ENCODE results near the gene TLDC2. TPM values are rescaled to one million over a fixed set of nuclear protein-coding genes. Genes with fewer than 3 reads are reported as not detected.

The TLDC2 gene
- total RNA-seq, 2 experiments from 2014 or later = not detected

DNA sequence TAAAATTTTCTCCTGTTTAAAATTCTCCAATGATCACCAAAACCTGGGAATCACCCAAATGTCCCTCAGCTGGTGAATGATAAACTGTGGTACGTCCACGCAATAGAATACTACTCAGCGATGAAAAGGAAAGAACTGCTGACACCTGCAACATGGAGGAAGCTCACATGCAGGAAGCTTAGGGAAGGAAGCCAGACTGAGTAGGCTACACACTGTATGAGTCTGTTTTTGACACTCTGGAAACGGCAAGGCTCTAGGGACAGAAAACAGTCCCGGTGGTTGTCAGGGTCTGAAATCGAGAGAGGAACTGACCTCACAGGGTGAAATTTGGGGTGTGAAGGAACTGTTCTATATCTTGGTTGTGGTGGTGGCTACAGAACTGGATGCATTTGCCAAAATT lies 25.2 kb upstream of the TLDC2 start:
- Mint-ChIP-seq H3K27ac (no peak overlapping the region), H3K27me3 (no peaks in the 10 kb centered on the region), H3K36me3 (ENCODE audit: low read depth) (no peaks in the 10 kb centered on the region), H3K4me1 (no peaks in the 10 kb centered on the region), H3K4me3 (no peak overlapping the region), H3K9me3 (ENCODE audit: low read depth) (no peaks in the 10 kb centered on the region)
- POLR2A ChIA-PET = no interaction called here
- intact Hi-C loops (cut with DNase I, micrococcal nuclease) = no loop called here
- ATAC-seq (no peak), DNase-seq (no peak)
- CTCF ChIA-PET = interaction anchor here (0.6 kb wide), 1 partner anchor 282 kb away, joined by 3 read pairs; no protein-coding TSS in a partner anchor

GRCh38 chr20:36851490-36851889 lies 24.4 kb upstream of the TLDC2 start:
- DNase-seq (no peak), ATAC-seq (no peak)
- intact Hi-C loops (cut with DNase I, micrococcal nuclease) = no loop called here
- ChIA-PET POLR2A (no interaction called here), CTCF (no interaction called here)
- H3K4me3 Mint-ChIP-seq = no peak overlapping the region
- no peaks in the 10 kb centered on the region for H3K9me3 Mint-ChIP-seq (ENCODE audit: low read depth)
- H3K27me3 Mint-ChIP-seq = no peaks in the 10 kb centered on the region
- no peak overlapping the region for H3K27ac Mint-ChIP-seq
- H3K36me3 Mint-ChIP-seq (ENCODE audit: low read depth) = no peaks in the 10 kb centered on the region
- peaks cover 7% of the 10 kb centered on the region for H3K4me1 Mint-ChIP-seq

GRCh38 chr20:36852187-36852586 lies 23.8 kb upstream of the TLDC2 start:
- ChIA-PET CTCF (interaction anchor here (0.6 kb wide), 1 partner anchor 655 kb away, joined by 4 read pairs; no protein-coding TSS in a partner anchor), POLR2A (no interaction called here)
- Mint-ChIP-seq H3K36me3 (ENCODE audit: low read depth) (no peaks in the 10 kb centered on the region), H3K27ac (no peak overlapping the region), H3K4me1 (peaks cover 14% of the 10 kb centered on the region), H3K27me3 (no peaks in the 10 kb centered on the region), H3K9me3 (ENCODE audit: low read depth) (no peaks in the 10 kb centered on the region), H3K4me3 (no peak overlapping the region)
- DNase-seq = no peak
- intact Hi-C loops (cut with DNase I, micrococcal nuclease) = no loop called here
- ATAC-seq = no peak

DNA sequence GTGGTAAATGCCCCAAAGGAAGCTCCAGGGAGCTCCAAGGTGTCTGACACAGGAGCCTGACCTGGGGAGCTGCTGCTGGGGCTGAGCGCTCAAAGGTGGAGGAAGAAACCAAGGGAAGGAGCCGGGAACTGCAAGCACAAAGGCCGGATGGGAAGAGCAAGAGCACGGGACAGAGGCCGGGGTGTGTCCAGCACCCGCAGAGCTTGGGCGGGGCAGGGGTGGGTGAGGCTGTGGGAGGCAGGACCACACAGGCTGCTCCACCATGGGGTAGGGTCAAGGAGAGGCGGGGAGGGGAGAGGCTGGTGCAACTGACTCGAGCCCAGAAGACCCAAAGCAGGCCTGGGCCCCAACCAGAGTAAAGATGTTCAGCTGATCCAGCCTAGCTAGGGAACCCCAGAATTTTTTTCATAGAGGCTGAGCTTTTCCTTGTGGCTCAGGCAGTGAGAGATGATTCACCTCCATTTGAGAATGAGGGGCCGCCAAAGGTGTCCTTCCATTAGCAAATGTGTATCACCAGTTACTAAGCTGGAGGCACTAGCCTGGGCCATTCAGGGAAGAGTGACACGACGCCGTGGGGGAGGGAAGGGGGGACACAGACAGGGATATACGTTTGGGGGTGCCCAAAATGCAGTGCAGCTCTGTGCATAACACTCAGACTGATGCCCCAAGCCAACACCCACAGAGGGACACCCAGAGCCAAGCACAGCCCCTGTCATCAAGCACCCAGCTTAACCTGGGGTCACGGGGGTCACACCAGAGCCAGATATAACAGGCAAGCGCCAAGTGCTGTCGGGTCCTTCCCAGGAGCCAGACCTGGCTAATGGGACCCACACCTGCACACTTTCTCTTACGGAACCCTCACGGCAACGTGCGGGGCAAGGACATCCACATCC lies 21.3 kb upstream of the TLDC2 start:
- ChIA-PET POLR2A (interaction anchor here (0.7 to 0.8 kb wide), 2 partner anchors 11 to 65 kb away, joined by 3 read pairs; no protein-coding TSS in a partner anchor), CTCF (interaction anchor here (0.7 to 2.6 kb wide), 8 partner anchors 14 to 122 kb away, joined by 3 to 10 read pairs (median 4); partner anchors contain the start of gene DSN1)
- Mint-ChIP-seq H3K9me3 (ENCODE audit: low read depth) (no peaks in the 10 kb centered on the region), H3K27ac (no peak overlapping the region), H3K4me1 (peaks cover 18% of the 10 kb centered on the region), H3K4me3 (no peak overlapping the region), H3K36me3 (ENCODE audit: low read depth) (no peaks in the 10 kb centered on the region), H3K27me3 (no peaks in the 10 kb centered on the region)
- ATAC-seq = no peak
- intact Hi-C loops (cut with DNase I, micrococcal nuclease) = no loop called here
- DNase-seq = no peak

- ATAC-seq (no peak), DNase-seq (no peak)
- Mint-ChIP-seq H3K27ac (no peak overlapping the region), H3K4me1 (peaks cover 18% of the 10 kb centered on the region), H3K27me3 (no peaks in the 10 kb centered on the region), H3K9me3 (ENCODE audit: low read depth) (no peaks in the 10 kb centered on the region), H3K4me3 (no peak overlapping the region), H3K36me3 (ENCODE audit: low read depth) (no peaks in the 10 kb centered on the region)
- ChIA-PET POLR2A (interaction anchor here (0.5 to 0.8 kb wide), 2 partner anchors 20 to 64 kb away, joined by 3 read pairs; no protein-coding TSS in a partner anchor), CTCF (interaction anchor here (0.7 to 2.6 kb wide), 5 partner anchors 20 to 122 kb away, joined by 3 to 10 read pairs (median 4); partner anchors contain the start of gene DSN1)
- intact Hi-C loops (cut with DNase I, micrococcal nuclease) = no loop called here
Measured at GRCh38 chr20:36855241-36855657, 20.7 kb upstream of the TLDC2 start.

DNA sequence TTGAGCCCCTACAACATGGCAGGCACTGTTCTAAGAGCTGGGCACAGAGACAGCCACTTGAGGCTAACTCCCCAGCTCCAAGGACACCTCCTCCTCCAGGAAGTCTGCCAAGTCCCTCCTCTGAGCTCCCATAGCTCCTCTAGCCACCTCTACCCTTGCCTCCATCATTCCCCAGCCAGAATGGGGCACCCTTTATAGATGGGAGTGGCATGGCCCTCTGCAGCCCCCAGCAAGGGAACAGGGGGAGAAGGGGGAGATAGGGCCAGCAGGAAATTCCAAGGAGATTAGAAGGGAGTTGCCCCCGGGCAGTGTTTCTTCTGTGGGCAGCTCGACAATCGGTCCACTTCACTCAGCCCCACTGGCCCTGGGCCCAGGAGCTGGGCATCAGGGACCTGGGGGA lies 19.7 kb upstream of the TLDC2 start:
- H3K4me3 Mint-ChIP-seq = no peak overlapping the region
- intact Hi-C loops (cut with DNase I, micrococcal nuclease) = no loop called here
- no peaks in the 10 kb centered on the region for H3K9me3 Mint-ChIP-seq (ENCODE audit: low read depth)
- H3K27me3 Mint-ChIP-seq = peaks cover under 1% of the 10 kb centered on the region
- CTCF ChIA-PET = interaction anchor here (0.7 to 2.6 kb wide), 3 partner anchors 21 to 48 kb away, joined by 3 to 10 read pairs (median 8); no protein-coding TSS in a partner anchor
- DNase-seq (no peak), ATAC-seq (no peak)
- POLR2A ChIA-PET = no interaction called here
- H3K36me3 Mint-ChIP-seq (ENCODE audit: low read depth) = no peaks in the 10 kb centered on the region
- H3K27ac Mint-ChIP-seq = no peak overlapping the region
- peaks cover 18% of the 10 kb centered on the region for H3K4me1 Mint-ChIP-seq

- Mint-ChIP-seq H3K36me3 (ENCODE audit: low read depth) (no peaks in the 10 kb centered on the region), H3K27ac (peak overlapping the region; percentile 26)
Measured at GRCh38 chr20:36856691-36857635, 19.0 kb upstream of the TLDC2 start.

GRCh38 chr20:36859282-36859555 lies 16.7 kb upstream of the TLDC2 start:
- Mint-ChIP-seq H3K27me3 (peaks cover 8% of the 10 kb centered on the region), H3K36me3 (ENCODE audit: low read depth) (no peaks in the 10 kb centered on the region), H3K4me1 (peaks cover 18% of the 10 kb centered on the region), H3K27ac (no peak overlapping the region), H3K4me3 (no peak overlapping the region), H3K9me3 (ENCODE audit: low read depth) (no peaks in the 10 kb centered on the region)
- ChIA-PET CTCF (interaction anchor here (0.6 kb wide), 1 partner anchor 156 kb away, joined by 3 read pairs; no protein-coding TSS in a partner anchor), POLR2A (interaction anchor here (0.6 kb wide), 1 partner anchor 26 kb away, joined by 3 read pairs; no protein-coding TSS in a partner anchor)
- DNase-seq = no peak
- no peak for ATAC-seq
- intact Hi-C loops (cut with DNase I, micrococcal nuclease) = no loop called here

More at GRCh38 chr20:36856691-36857635, 19.0 kb upstream of the TLDC2 start:
- ChIA-PET CTCF (interaction anchor here (0.8 to 2.6 kb wide), 4 partner anchors 21 to 260 kb away, joined by 3 to 10 read pairs (median 6); no protein-coding TSS in a partner anchor), POLR2A (interaction anchor here (0.6 kb wide), 1 partner anchor 20 kb away, joined by 4 read pairs; no protein-coding TSS in a partner anchor)
- peak; percentile 80 for ATAC-seq
- peaks cover 18% of the 10 kb centered on the region for H3K4me1 Mint-ChIP-seq
- DNase-seq = peak; percentile 64
- peaks cover 6% of the 10 kb centered on the region for H3K27me3 Mint-ChIP-seq
- intact Hi-C loops (cut with DNase I, micrococcal nuclease) = no loop called here
- H3K9me3 Mint-ChIP-seq (ENCODE audit: low read depth) = no peaks in the 10 kb centered on the region
- no peak overlapping the region for H3K4me3 Mint-ChIP-seq

GRCh38 chr20:36859700-36860330 lies 16.1 kb upstream of the TLDC2 start:
- DNase-seq (no peak), ATAC-seq (no peak)
- Mint-ChIP-seq H3K4me1 (peaks cover 19% of the 10 kb centered on the region), H3K9me3 (ENCODE audit: low read depth) (no peaks in the 10 kb centered on the region), H3K4me3 (no peak overlapping the region), H3K36me3 (ENCODE audit: low read depth) (no peaks in the 10 kb centered on the region), H3K27me3 (peaks cover 9% of the 10 kb centered on the region), H3K27ac (no peak overlapping the region)
- intact Hi-C loops (cut with DNase I, micrococcal nuclease) = loop anchor here in 1 of 2 experiments (5.0 kb wide), 1 partner anchor 113 kb away; the partner anchor contains the start of gene NDRG3
- POLR2A ChIA-PET = no interaction called here
- CTCF ChIA-PET = no interaction called here

GRCh38 chr20:36860339-36860738 lies 15.6 kb upstream of the TLDC2 start:
- ChIA-PET POLR2A (no interaction called here), CTCF (no interaction called here)
- Mint-ChIP-seq H3K9me3 (ENCODE audit: low read depth) (no peaks in the 10 kb centered on the region), H3K27ac (no peak overlapping the region), H3K36me3 (ENCODE audit: low read depth) (no peaks in the 10 kb centered on the region), H3K4me1 (peaks cover 24% of the 10 kb centered on the region), H3K4me3 (no peak overlapping the region), H3K27me3 (peaks cover 14% of the 10 kb centered on the region)
- ATAC-seq (no peak), DNase-seq (no peak)
- intact Hi-C loops (cut with DNase I, micrococcal nuclease) = loop anchor here in 1 of 2 experiments (5.0 kb wide), 1 partner anchor 113 kb away; the partner anchor contains the start of gene NDRG3
